H1 (cell line): Measurements from ENCODE around the gene ZNF654. TPM values are rescaled to one million over a fixed set of nuclear protein-coding genes. Genes with fewer than 3 reads are reported as not detected.

ENCODE experiments used
- CTCF ChIA-PET: fragments of 300-600 bp; sonication (Branson Sonifier 250); formaldehyde crosslinking; loops from one replicate; lab custom pipeline; 2021; ENCODE audit not compliant: partially characterized antibody; lab: Charles Lee
- POLR2A ChIA-PET: fragments of 300-600 bp; sonication (Branson Sonifier 250); formaldehyde crosslinking; loops from one replicate; lab custom pipeline; 2021; ENCODE audit warnings: inconsistent platforms; ENCODE audit not compliant: partially characterized antibody; lab: Charles Lee
- DNase-seq, 2 experiments: peaks; one replicate each; pipeline versions ENCODE4 v3.0.0 to v3.0.0-alpha.2; 2010 to 2022; ENCODE audit warnings: low spot score in 2 of 2, low read depth in 1 of 2, mixed read lengths in 1 of 2
- FAIRE-seq: peaks from 2 replicates; lab custom pipeline; 2011; peaks lifted over from hg19 to GRCh38; lab: Jason Lieb, UNC
- H2AFZ ChIP-seq: 2 replicates; pipeline ENCODE4 v1.8.1; 2012; ENCODE audit warnings: low read length, inconsistent platforms
- H2AK5ac ChIP-seq: 2 replicates; pipeline ENCODE4 v1.6.1; 2013; ENCODE audit warnings: low read depth, low read length
- H2BK120ac ChIP-seq: replicated peaks from 2 replicates; pipeline ENCODE3; 2013; ENCODE audit warnings: low read depth, low read length, inconsistent platforms
- H2BK12ac ChIP-seq: 2 replicates; pipeline ENCODE4 v1.6.1; 2013; ENCODE audit warnings: low read depth, low read length
- H2BK15ac ChIP-seq: 2 replicates; pipeline ENCODE4 v1.6.1; 2013; ENCODE audit warnings: low read length
- H2BK20ac ChIP-seq: 2 replicates; pipeline ENCODE4 v1.6.1; 2013; ENCODE audit warnings: low read length
- H2BK5ac ChIP-seq: 2 replicates; pipeline ENCODE4 v1.6.1; 2013; ENCODE audit warnings: low read depth, low read length
- H3K14ac ChIP-seq: 2 replicates; pipeline ENCODE4 v1.6.1; 2013; ENCODE audit warnings: inconsistent platforms; ENCODE audit not compliant: insufficient read length
- H3K18ac ChIP-seq: 2 replicates; pipeline ENCODE4 v1.6.1; 2013; ENCODE audit warnings: low read length; ENCODE audit errors: extremely low read depth
- H3K23ac ChIP-seq: 2 replicates; pipeline ENCODE4 v1.6.1; 2013; ENCODE audit warnings: inconsistent platforms; ENCODE audit not compliant: insufficient read length
- H3K23me2 ChIP-seq: 2 replicates; pipeline ENCODE4 v1.6.1; 2013; ENCODE audit warnings: low read depth, low read length
- H3K27ac ChIP-seq: 2 replicates; pipeline ENCODE4 v1.6.1; 2011; ENCODE audit warnings: low read depth, low read length, inconsistent platforms
- H3K27me3 ChIP-seq, 4 experiments: replicated peaks in 1 of 4; 1 replicate in 1 of 4; 2 replicates in 3 of 4; pipeline versions ENCODE4 v1.6.1 to v1.8.1; 2011 to 2013; ENCODE audit warnings: low read length in 3 of 4, mild to moderate bottlenecking in 3 of 4, inconsistent platforms in 2 of 4, mixed read lengths in 2 of 4, moderate library complexity in 1 of 4; ENCODE audit not compliant: control insufficient read depth in 3 of 4, insufficient read depth in 3 of 4; ENCODE audit errors: extremely low read depth in 1 of 4
- H3K36me3 ChIP-seq, 4 experiments: 2 replicates each; pipeline versions ENCODE4 v1.6.1 to v1.8.1; 2011 to 2013; ENCODE audit warnings: mild to moderate bottlenecking in 4 of 4, low read length in 3 of 4, moderate library complexity in 2 of 4, control low read depth in 1 of 4, inconsistent platforms in 1 of 4; ENCODE audit not compliant: insufficient read depth in 4 of 4, control insufficient read depth in 2 of 4
- H3K4ac ChIP-seq: replicated peaks from 2 replicates; pipeline ENCODE3; 2013; ENCODE audit warnings: low read length, low read depth, mixed read lengths, inconsistent platforms; ENCODE audit not compliant: insufficient read length
- H3K4me1 ChIP-seq, 4 experiments: replicated peaks in 1 of 4; 1 replicate in 1 of 4; 2 replicates in 3 of 4; pipeline versions ENCODE4 v1.6.1 to v1.8.1; 2011 to 2013; ENCODE audit warnings: low read length in 3 of 4, inconsistent platforms in 2 of 4, mixed read lengths in 1 of 4; ENCODE audit not compliant: insufficient read depth in 4 of 4, control insufficient read depth in 3 of 4
- H3K4me2 ChIP-seq, 2 experiments: 2 replicates each; pipeline versions ENCODE4 v1.6.1 to v1.8.1; 2011 to 2013; ENCODE audit warnings: low read depth in 2 of 2, low read length in 2 of 2, control low read depth in 1 of 2, inconsistent platforms in 1 of 2, mild to moderate bottlenecking in 1 of 2; ENCODE audit not compliant: insufficient read depth in 1 of 2
- H3K4me3 ChIP-seq, 4 experiments: fragments of 200-600, 300-600 bp in 1 of 4; sonication (generic), shearing (Covaris generic), sonication (Bioruptor Twin) in 1 of 4; 2 replicates each; pipeline versions ENCODE4 v1.5.1 to v1.8.1; 2011 to 2016; ENCODE audit warnings: low read length in 4 of 4, low read depth in 3 of 4, control low read depth in 2 of 4, inconsistent platforms in 2 of 4, mild to moderate bottlenecking in 2 of 4, mixed read lengths in 1 of 4, moderate library complexity in 1 of 4; ENCODE audit not compliant: insufficient read depth in 2 of 4; ENCODE audit errors: extremely low read depth in 1 of 4
- H3K56ac ChIP-seq: replicated peaks from 2 replicates; pipeline ENCODE3; 2013; ENCODE audit warnings: low read depth, mild to moderate bottlenecking, mixed read lengths, low read length, inconsistent platforms; ENCODE audit not compliant: insufficient read length
- H3K79me1 ChIP-seq: 2 replicates; pipeline ENCODE4 v1.6.1; 2013; ENCODE audit warnings: low read depth, low read length, control low read depth
- H3K79me2 ChIP-seq, 2 experiments: 2 replicates each; pipeline versions ENCODE4 v1.6.1 to v1.8.1; 2012 to 2013; ENCODE audit warnings: low read length in 2 of 2, mild to moderate bottlenecking in 2 of 2, inconsistent platforms in 1 of 2; ENCODE audit not compliant: insufficient read depth in 2 of 2, control insufficient read depth in 1 of 2
- H3K9ac ChIP-seq, 4 experiments: replicated peaks in 1 of 4; 1 replicate in 1 of 4; 2 replicates in 3 of 4; pipeline versions ENCODE4 v1.6.1 to v1.8.1; 2011 to 2013; ENCODE audit warnings: low read depth in 3 of 4, low read length in 3 of 4, control low read depth in 2 of 4, mild to moderate bottlenecking in 2 of 4, moderate library complexity in 2 of 4, inconsistent platforms in 1 of 4; ENCODE audit errors: extremely low read depth in 1 of 4
- H3K9me3 ChIP-seq, 2 experiments: 2 replicates each; pipeline versions ENCODE4 v1.6.1 to v1.8.1; 2012 to 2013; ENCODE audit warnings: mild to moderate bottlenecking in 2 of 2, moderate library complexity in 2 of 2, control low read depth in 1 of 2, inconsistent platforms in 1 of 2, low read depth in 1 of 2, low read length in 1 of 2, mixed read lengths in 1 of 2; ENCODE audit not compliant: insufficient read depth in 2 of 2
- H4K20me1 ChIP-seq, 2 experiments: replicated peaks in 1 of 2; 2 replicates each; pipeline versions ENCODE3 to v1.8.1; 2011 to 2013; ENCODE audit warnings: inconsistent platforms in 2 of 2, low read length in 2 of 2, mild to moderate bottlenecking in 1 of 2; ENCODE audit not compliant: insufficient read depth in 2 of 2, control insufficient read depth in 1 of 2
- H4K5ac ChIP-seq: 2 replicates; pipeline ENCODE4 v1.6.1; 2013; ENCODE audit warnings: low read length, low read depth, mixed read lengths, inconsistent platforms; ENCODE audit not compliant: insufficient read length
- H4K8ac ChIP-seq: 2 replicates; pipeline ENCODE4 v1.8.0; 2013; ENCODE audit warnings: mild to moderate bottlenecking, moderate library complexity, low read length, inconsistent platforms; ENCODE audit not compliant: insufficient read depth; ENCODE audit errors: extremely low read depth
- H4K91ac ChIP-seq: replicated peaks from 2 replicates; pipeline ENCODE3; 2013; ENCODE audit warnings: low read length, mixed read lengths, inconsistent platforms; ENCODE audit not compliant: insufficient read length
- ASH2L ChIP-seq: fragments of 200-600, 300-600 bp; sonication (generic); IDR thresholded peaks from one replicate; pipeline ENCODE4 v1.7.1; 2017; ENCODE audit warnings: low read length
- CEBPB ChIP-seq: IDR thresholded peaks from 2 replicates; pipeline ENCODE4 v1.6.1; 2012; ENCODE audit warnings: low read depth, low read length
- EGR1 ChIP-seq: IDR thresholded peaks from 2 replicates; pipeline ENCODE4 v1.6.1; 2011; ENCODE audit warnings: low read depth, low read length, borderline replicate concordance
- JUND ChIP-seq: IDR thresholded peaks from 2 replicates; pipeline ENCODE4 v1.6.1; 2011; ENCODE audit warnings: mild to moderate bottlenecking, improper control_type of control experiment, low read length
- NANOG ChIP-seq: IDR thresholded peaks from 2 replicates; pipeline ENCODE4 v1.6.1; 2011; ENCODE audit warnings: low read length, low read depth, mild to moderate bottlenecking, inconsistent platforms; ENCODE audit not compliant: insufficient read depth, poor library complexity, severe bottlenecking
- RBBP5 ChIP-seq: IDR thresholded peaks from 2 replicates; pipeline ENCODE4 v1.7.1; 2012; ENCODE audit warnings: low read depth, mild to moderate bottlenecking, inconsistent platforms, low read length, moderate library complexity, borderline replicate concordance
- RFX5 ChIP-seq: IDR thresholded peaks from 2 replicates; pipeline ENCODE4 v1.6.1; 2011; ENCODE audit warnings: low read depth, low read length, improper control_type of control experiment, borderline replicate concordance
- TAF1 ChIP-seq: IDR thresholded peaks from 2 replicates; pipeline ENCODE4 v1.6.1; 2011; ENCODE audit warnings: mild to moderate bottlenecking, low read depth, low read length
- WGBS, 2 experiments: shearing (Covaris generic) in 1 of 2; methylation state at CpG; one replicate each; pipeline versions ENCODE4 v1.1.6 to v1.1.7; 2013 to 2015; ENCODE audit warnings: low lambda C conversion rate in 2 of 2, mixed read lengths in 2 of 2, inconsistent platforms in 1 of 2, low coverage in 1 of 2, missing lambda C conversion rate in 1 of 2; ENCODE audit not compliant: insufficient replicate concordance in 2 of 2, insufficient coverage in 1 of 2, insufficient read length in 1 of 2; ENCODE audit errors: extremely low coverage in 1 of 2, missing lambda C conversion rate in 1 of 2; 5-methylcytosine and 5-hydroxymethylcytosine counted together
- polyA plus RNA-seq, 7 experiments: library from polyadenylated mRNA; depleted of rRNA in 3 of 7; stranded (reverse) in 5 of 7; unstranded in 2 of 7; fragments of >200 nt in 5 of 7; fragments of 200-250 nt in 2 of 7; gene quantifications; 1 replicate in 5 of 7; 2 replicates in 1 of 7; 4 replicates in 1 of 7; pipeline versions ENCODE4 v1.2.1 to v1.2.3, GENCODE V29; 2011 to 2013; ENCODE audit warnings: missing spikeins in 2 of 7, mixed read lengths in 2 of 7
- total RNA-seq: library from RNA; stranded (reverse); fragmentation: NEBNext Ultra II Directional; extraction: Animal tissue kit (Norgen Biotek cat#: 25700); gene quantifications from 2 replicates; pipeline ENCODE4 v1.2.1, GENCODE V29; 2021
- TF ChIP-seq, protein P1 (sequence below): IDR thresholded peaks from 2 replicates; pipeline ENCODE4 v1.6.1; 2012; ENCODE audit warnings: inconsistent platforms

The ZNF654 gene
- total and polyA plus RNA-seq, 2 of the 8 experiments (the other 6 are each of a cell fraction or from before 2014, with no cell fraction given) = 0.47 to 5.3 TPM

- Histone ChIP-seq H2BK15ac (no peak overlapping the region), H2AFZ (no peak overlapping the region), H3K27ac (no peak overlapping the region), H3K9me3 (no peaks in the 10 kb centered on the region), H3K56ac (no peak overlapping the region), H4K20me1 (peaks cover 2 to 6% of the 10 kb centered on the region in 2 experiments), H2AK5ac (no peak overlapping the region), H3K4ac (no peak overlapping the region), H3K4me2 (peak overlapping the region; percentile 69 to 81), H3K23me2 (peaks cover 4% of the 10 kb centered on the region; the same call in 1 of the 2 replicates), H3K79me1 (peaks cover 3% of the 10 kb centered on the region; the same call in 1 of the 2 replicates), H3K4me3 (peak overlapping the region; percentile 76 to 96 (median 82)), H2BK120ac (no peak overlapping the region), H4K8ac (peak overlapping the region; percentile 95; the same call in 1 of the 2 replicates), H2BK12ac (no peak overlapping the region), H3K36me3 (peaks cover 0 to 30% (median 11%) of the 10 kb centered on the region in 4 experiments; a peak in 6 of 8 replicates), H3K27me3 (no peaks in the 10 kb centered on the region), H4K91ac (no peak overlapping the region), H3K14ac (no peak overlapping the region), H2BK5ac (0 out of 2 replicates have a peak overlapping the region, but pooled peaks have one; percentile 54), H3K9ac (peak overlapping the region; percentile 52 to 71 (median 65); a peak in 5 of 7 replicates), H4K5ac (peak overlapping the region; percentile 36), H3K18ac (no peak overlapping the region), H3K23ac (no peak overlapping the region), H2BK20ac (no peak overlapping the region), H3K4me1 (peaks cover 0 to 3% (median 0%) of the 10 kb centered on the region in 4 experiments; a peak in 1 of 7 replicates), H3K79me2 (peaks cover 0 to 62% of the 10 kb centered on the region in 2 experiments; a peak in 3 of 4 replicates)
- FAIRE-seq = no peak
- TF ChIP-seq JUND (no peak), TAF1 (no peak), ASH2L (no peak), RBBP5 (no peak), NANOG (no peak), RFX5 (no peak), CEBPB (no peak), EGR1 (no peak)
- TF ChIP-seq, protein P1, sequence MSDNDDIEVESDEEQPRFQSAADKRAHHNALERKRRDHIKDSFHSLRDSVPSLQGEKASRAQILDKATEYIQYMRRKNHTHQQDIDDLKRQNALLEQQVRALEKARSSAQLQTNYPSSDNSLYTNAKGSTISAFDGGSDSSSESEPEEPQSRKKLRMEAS = no peak
- CTCF ChIA-PET = interaction anchor here (0.9 kb wide), 1 partner anchor 91 kb away, joined by 3 read pairs; the partner anchor contains the start of gene C3orf38
- POLR2A ChIA-PET = interaction anchor here (0.7 to 2.0 kb wide), 4 partner anchors 9 to 265 kb away, joined by 3 to 17 read pairs (median 3); partner anchors contain the start of gene C3orf38
- DNase-seq = no peak
- WGBS, 2 experiments = 0% methylated on average over 3 of the region's 24 CpGs; no CpG with 5 or more reads in 1 of the 2 experiments
Observed at GRCh38 chr3:88058306-88058580, 812 bp upstream of the ZNF654 start.
